Activated CD8-positive, alpha-beta T cell treated with anti-CD3 and anti-CD28 coated beads for 36 hours (primary cell): ENCODE measurements around the gene NCR2. TPM values are rescaled to one million over a fixed set of nuclear protein-coding genes. Genes with fewer than 3 reads are reported as not detected.

Experiments
- ATAC-seq: fragments of 200-7000 bp; cut with Tn5 transposase; one replicate; pipeline ENCODE4 v1.10.0; 2021; ENCODE audit warnings: mild to moderate bottlenecking, moderate library complexity
- CTCF ChIA-PET: fragments of 350-600 bp; sonication (Branson Sonifier 250); formaldehyde crosslinking; loops from one replicate; lab custom pipeline; 2021; ENCODE audit warnings: antibody characterized with exemption; lab: Charles Lee
- POLR2A ChIA-PET: fragments of 350-600 bp; sonication (Branson Sonifier 250); formaldehyde crosslinking; loops from one replicate; lab custom pipeline; 2021; ENCODE audit warnings: antibody characterized with exemption; lab: Charles Lee
- DNase-seq: peaks from one replicate; pipeline ENCODE4 v3.0.0-alpha.2; 2020
- H3K27ac Mint-ChIP-seq: one replicate; pipeline ENCODE4 v1.8.0; 2021; ENCODE audit warnings: mild to moderate bottlenecking, mixed read lengths
- H3K27me3 Mint-ChIP-seq: one replicate; pipeline ENCODE4 v1.8.0; 2021; ENCODE audit warnings: mixed read lengths
- H3K36me3 Mint-ChIP-seq: one replicate; pipeline ENCODE4 v1.8.0; 2021; ENCODE audit warnings: low read depth, mixed read lengths
- H3K4me1 Mint-ChIP-seq: one replicate; pipeline ENCODE4 v1.8.0; 2021; ENCODE audit warnings: low read depth, mixed read lengths
- H3K4me3 Mint-ChIP-seq: one replicate; pipeline ENCODE4 v1.8.0; 2021; ENCODE audit warnings: mild to moderate bottlenecking, moderate library complexity, mixed read lengths
- H3K9me3 Mint-ChIP-seq: one replicate; pipeline ENCODE4 v1.8.0; 2021; ENCODE audit warnings: mixed read lengths
- intact Hi-C: fragments of 100-400 bp; cut with micrococcal nuclease; formaldehyde crosslinking; loops from one replicate; pipeline ENCODE4 v1.10.0; 2022
- total RNA-seq, 2 experiments: library from RNA; stranded (reverse); gene quantifications; one replicate each; pipeline ENCODE4 v1.2.3, GENCODE V29; 2021
- TF ChIP-seq, protein P1 (sequence below): fragments of 200-600 bp; IDR thresholded peaks from one replicate; pipeline ENCODE4 v1.8.0; 2022; ENCODE audit warnings: antibody characterized with exemption, mild to moderate bottlenecking

NCR2 gene
- total RNA-seq, 2 experiments from 2014 or later, result 0.56 to 0.68 TPM

DNA sequence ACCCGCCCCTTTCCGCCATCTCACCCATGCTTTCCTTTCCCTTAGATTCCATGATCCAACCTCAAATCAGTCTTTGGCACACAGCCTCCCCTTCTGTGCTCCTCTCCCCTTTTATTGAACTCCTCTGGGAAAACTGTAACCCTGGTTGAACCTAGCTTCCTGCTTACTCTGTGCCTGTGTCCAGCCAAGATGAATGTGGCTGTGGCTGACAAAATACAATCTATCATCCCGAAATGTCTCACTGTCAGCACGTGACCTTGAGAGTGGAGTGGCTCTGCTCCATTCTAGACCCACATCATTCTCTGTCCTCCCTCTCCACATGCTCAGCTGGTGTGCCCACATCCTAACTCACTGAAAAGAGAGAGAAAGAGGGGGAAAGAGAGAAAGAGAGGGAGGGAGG lies 11.0 kb downstream of the NCR2 start:
- TF ChIP-seq, protein P1, sequence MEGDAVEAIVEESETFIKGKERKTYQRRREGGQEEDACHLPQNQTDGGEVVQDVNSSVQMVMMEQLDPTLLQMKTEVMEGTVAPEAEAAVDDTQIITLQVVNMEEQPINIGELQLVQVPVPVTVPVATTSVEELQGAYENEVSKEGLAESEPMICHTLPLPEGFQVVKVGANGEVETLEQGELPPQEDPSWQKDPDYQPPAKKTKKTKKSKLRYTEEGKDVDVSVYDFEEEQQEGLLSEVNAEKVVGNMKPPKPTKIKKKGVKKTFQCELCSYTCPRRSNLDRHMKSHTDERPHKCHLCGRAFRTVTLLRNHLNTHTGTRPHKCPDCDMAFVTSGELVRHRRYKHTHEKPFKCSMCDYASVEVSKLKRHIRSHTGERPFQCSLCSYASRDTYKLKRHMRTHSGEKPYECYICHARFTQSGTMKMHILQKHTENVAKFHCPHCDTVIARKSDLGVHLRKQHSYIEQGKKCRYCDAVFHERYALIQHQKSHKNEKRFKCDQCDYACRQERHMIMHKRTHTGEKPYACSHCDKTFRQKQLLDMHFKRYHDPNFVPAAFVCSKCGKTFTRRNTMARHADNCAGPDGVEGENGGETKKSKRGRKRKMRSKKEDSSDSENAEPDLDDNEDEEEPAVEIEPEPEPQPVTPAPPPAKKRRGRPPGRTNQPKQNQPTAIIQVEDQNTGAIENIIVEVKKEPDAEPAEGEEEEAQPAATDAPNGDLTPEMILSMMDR, result no peak
- Mint-ChIP-seq H3K27me3 (no peaks in the 10 kb centered on the region), H3K4me1 (peaks cover 32% of the 10 kb centered on the region), H3K4me3 (no peak overlapping the region), H3K9me3 (peaks cover 3% of the 10 kb centered on the region), H3K27ac (peak overlapping the region; percentile 63), H3K36me3 (no peaks in the 10 kb centered on the region)
- no peak for ATAC-seq
- DNase-seq, result no peak
- POLR2A ChIA-PET, result no interaction called here
- intact Hi-C loops, result no loop called here
- CTCF ChIA-PET, result interaction anchor here (0.7 to 4.7 kb wide), 2 partner anchors 12 to 68 kb away, joined by 3 to 33 read pairs; partner anchors contain the start of gene NCR2

DNA sequence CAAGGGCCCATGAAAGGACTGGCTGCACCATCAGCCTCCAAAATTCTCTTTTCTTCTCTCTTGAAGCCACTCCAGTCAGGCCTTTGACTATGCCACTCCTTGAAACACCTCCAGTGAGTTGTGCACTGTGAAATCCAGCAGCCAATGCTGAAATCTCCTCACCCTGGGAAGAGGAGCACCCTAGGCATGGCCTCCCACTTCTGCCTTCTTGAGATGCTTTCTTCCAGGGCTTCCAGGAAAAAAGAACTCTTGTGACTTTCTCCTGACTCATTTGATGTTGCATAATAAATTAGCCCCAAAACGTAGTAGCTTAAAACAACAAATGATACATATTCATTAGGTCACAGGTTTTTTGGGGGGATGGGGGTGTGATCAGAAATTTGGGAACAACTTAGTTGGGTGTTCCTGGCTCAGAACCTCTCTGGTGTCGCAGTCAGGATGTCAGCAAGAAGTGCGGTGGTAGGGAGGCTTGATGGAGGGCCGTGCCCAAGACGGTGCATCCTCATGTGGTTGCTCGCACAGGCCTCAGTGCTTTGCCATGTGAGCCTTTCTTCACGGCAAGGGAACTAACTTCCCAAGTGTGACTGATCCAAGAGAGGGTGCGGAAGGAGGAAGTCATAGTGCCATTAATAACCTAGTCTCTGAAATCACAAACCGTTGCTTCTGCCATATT lies 12.1 kb downstream of the NCR2 start:
- ATAC-seq (no peak), DNase-seq (no peak)
- Mint-ChIP-seq H3K4me1 (peaks cover 32% of the 10 kb centered on the region), H3K27ac (no peak overlapping the region), H3K4me3 (no peak overlapping the region), H3K27me3 (no peaks in the 10 kb centered on the region), H3K36me3 (no peaks in the 10 kb centered on the region), H3K9me3 (peaks cover 3% of the 10 kb centered on the region)
- intact Hi-C loops, result no loop called here
- TF ChIP-seq, protein P1, result no peak
- CTCF ChIA-PET, result interaction anchor here (4.7 to 5.5 kb wide), 2 partner anchors 13 to 21 kb away, joined by 33 to 37 read pairs; partner anchors contain the start of gene NCR2
- POLR2A ChIA-PET, result no interaction called here

DNA sequence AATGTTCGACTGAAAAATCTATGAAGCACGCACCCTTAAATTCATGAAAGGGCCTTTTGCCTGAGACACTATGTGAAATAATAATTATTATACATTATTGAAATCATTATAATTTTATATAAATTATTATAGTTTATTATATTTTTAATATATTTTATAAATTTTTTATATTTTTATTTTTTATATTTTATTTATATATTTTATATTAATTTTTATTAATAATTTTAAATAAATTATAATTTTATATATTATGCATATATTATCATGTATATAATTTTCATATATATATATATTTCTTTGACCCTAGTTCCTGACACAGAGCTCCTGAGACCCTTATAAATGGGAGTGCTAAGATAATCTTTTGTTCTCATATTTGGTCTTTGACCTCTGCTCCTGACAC lies 13.5 kb downstream of the NCR2 start:
- H3K36me3 Mint-ChIP-seq, result no peaks in the 10 kb centered on the region
- ATAC-seq, result no peak
- peaks cover 26% of the 10 kb centered on the region for H3K4me1 Mint-ChIP-seq
- intact Hi-C loops, result no loop called here
- DNase-seq, result no peak
- CTCF ChIA-PET, result interaction anchor here (1.1 to 5.5 kb wide), 5 partner anchors 15 to 334 kb away, joined by 3 to 37 read pairs (median 7); partner anchors contain the start of gene NCR2
- POLR2A ChIA-PET, result interaction anchor here (2.4 kb wide), 1 partner anchor 15 kb away, joined by 11 read pairs; no protein-coding TSS in a partner anchor
- H3K4me3 Mint-ChIP-seq, result no peak overlapping the region
- peaks cover 3% of the 10 kb centered on the region for H3K9me3 Mint-ChIP-seq
- no peaks in the 10 kb centered on the region for H3K27me3 Mint-ChIP-seq
- TF ChIP-seq, protein P1, result no peak
- no peak overlapping the region for H3K27ac Mint-ChIP-seq

DNA sequence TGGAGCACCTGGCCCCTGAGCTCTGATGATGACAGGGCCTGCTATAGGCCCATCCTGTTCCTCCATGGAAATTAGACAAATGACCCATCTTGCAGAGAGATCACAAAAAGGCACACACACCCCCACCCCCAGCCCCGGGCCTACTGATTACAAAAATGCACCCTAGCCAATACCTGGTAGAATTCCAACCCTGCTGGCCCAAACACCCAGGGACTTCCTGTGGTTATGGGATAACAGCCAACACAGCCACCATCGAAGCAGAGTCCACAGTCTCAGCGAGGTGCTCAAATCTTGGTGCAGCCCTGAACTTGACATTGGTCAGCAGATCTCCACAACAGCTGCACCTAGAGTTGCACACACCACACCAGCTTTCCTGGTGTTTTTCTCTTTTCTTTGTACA lies 17.0 kb downstream of the NCR2 start:
- Mint-ChIP-seq H3K27ac (no peak overlapping the region), H3K9me3 (peaks cover 3% of the 10 kb centered on the region), H3K4me1 (no peaks in the 10 kb centered on the region), H3K36me3 (no peaks in the 10 kb centered on the region), H3K27me3 (peaks cover 1% of the 10 kb centered on the region), H3K4me3 (no peak overlapping the region)
- intact Hi-C loops, result no loop called here
- TF ChIP-seq, protein P1, result no peak
- CTCF ChIA-PET, result interaction anchor here (0.7 to 5.5 kb wide), 6 partner anchors 16 to 46 kb away, joined by 3 to 37 read pairs (median 6); no protein-coding TSS in a partner anchor
- no peak for DNase-seq
- POLR2A ChIA-PET, result no interaction called here
- no peak for ATAC-seq

DNA sequence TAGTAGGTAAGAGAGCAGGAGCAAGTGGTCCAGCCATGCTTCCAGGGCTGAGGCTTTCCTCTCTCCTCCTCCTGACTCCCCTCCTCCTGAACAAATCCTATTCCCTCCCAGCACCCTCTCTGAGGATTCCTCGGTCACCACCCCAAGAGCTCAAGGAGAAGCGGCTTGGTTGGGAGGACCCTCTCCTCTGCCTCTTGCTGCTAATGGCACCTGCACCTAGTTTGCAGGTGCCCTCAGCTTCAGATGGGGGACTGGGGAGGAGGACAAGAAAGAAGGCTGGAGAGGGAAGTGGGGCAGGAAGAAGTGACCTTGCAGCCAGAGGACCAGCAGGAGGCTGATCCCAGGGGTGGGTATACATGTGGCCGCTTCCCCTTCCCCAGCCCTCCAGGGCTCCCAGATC lies 17.5 kb downstream of the NCR2 start:
- intact Hi-C loops, result no loop called here
- Mint-ChIP-seq H3K27ac (no peak overlapping the region), H3K4me3 (no peak overlapping the region), H3K9me3 (peaks cover 3% of the 10 kb centered on the region), H3K36me3 (no peaks in the 10 kb centered on the region), H3K27me3 (peaks cover 1% of the 10 kb centered on the region), H3K4me1 (no peaks in the 10 kb centered on the region)
- no peak for DNase-seq
- ChIA-PET CTCF (interaction anchor here (0.7 to 2.5 kb wide), 6 partner anchors 16 to 46 kb away, joined by 3 to 16 read pairs (median 4); no protein-coding TSS in a partner anchor), POLR2A (no interaction called here)
- TF ChIP-seq, protein P1, result no peak
- no peak for ATAC-seq
